Glutamatergic neuron (in vitro differentiated cells): Measurements from ENCODE around the gene NPHP4. TPM values are rescaled to one million over a fixed set of nuclear protein-coding genes. Genes with fewer than 3 reads are reported as not detected.

Experiments
- DNase-seq: peaks from one replicate; pipeline ENCODE4 v3.0.0; 2022
- H3K27ac Mint-ChIP-seq: one replicate; pipeline ENCODE4 v1.8.0; 2020; ENCODE audit warnings: mild to moderate bottlenecking, mixed read lengths, inconsistent platforms; ENCODE audit not compliant: unreplicated experiment
- H3K27me3 Mint-ChIP-seq: one replicate; pipeline ENCODE4 v1.8.0; 2020; ENCODE audit warnings: mild to moderate bottlenecking, moderate library complexity, mixed read lengths, inconsistent platforms; ENCODE audit not compliant: unreplicated experiment
- H3K36me3 Mint-ChIP-seq: one replicate; pipeline ENCODE4 v1.8.0; 2020; ENCODE audit warnings: mild to moderate bottlenecking, mixed read lengths, inconsistent platforms; ENCODE audit not compliant: unreplicated experiment
- H3K4me1 Mint-ChIP-seq: one replicate; pipeline ENCODE4 v1.8.0; 2020; ENCODE audit warnings: mild to moderate bottlenecking, low read depth, mixed read lengths, inconsistent platforms; ENCODE audit not compliant: unreplicated experiment
- H3K4me3 Mint-ChIP-seq: one replicate; pipeline ENCODE4 v1.8.0; 2020; ENCODE audit warnings: mild to moderate bottlenecking, mixed read lengths, inconsistent platforms; ENCODE audit not compliant: unreplicated experiment
- H3K9me3 Mint-ChIP-seq: one replicate; pipeline ENCODE4 v1.8.0; 2020; ENCODE audit warnings: mild to moderate bottlenecking, moderate library complexity, mixed read lengths, inconsistent platforms; ENCODE audit not compliant: unreplicated experiment
- total RNA-seq: library from RNA; stranded (reverse); fragmentation: NEBNext Ultra II Directional; extraction: Animal tissue kit (Norgen Biotek cat#: 25700); gene quantifications from one replicate; pipeline ENCODE4 v1.2.1, GENCODE V29; 2021; ENCODE audit not compliant: unreplicated experiment
- TF ChIP-seq, protein P1 (sequence below): fragments of 200-600 bp; sonication (generic); IDR thresholded peaks from one replicate; pipeline ENCODE4 v1.5.0; 2021; ENCODE audit not compliant: partially characterized antibody, unreplicated experiment

NPHP4 gene
- total RNA-seq, 1 donor from 2014 or later, result 28.4 TPM

GRCh38 chr1:6034750-6035096 is 42.5 kb upstream of the NPHP4 start:
- TF ChIP-seq, protein P1, sequence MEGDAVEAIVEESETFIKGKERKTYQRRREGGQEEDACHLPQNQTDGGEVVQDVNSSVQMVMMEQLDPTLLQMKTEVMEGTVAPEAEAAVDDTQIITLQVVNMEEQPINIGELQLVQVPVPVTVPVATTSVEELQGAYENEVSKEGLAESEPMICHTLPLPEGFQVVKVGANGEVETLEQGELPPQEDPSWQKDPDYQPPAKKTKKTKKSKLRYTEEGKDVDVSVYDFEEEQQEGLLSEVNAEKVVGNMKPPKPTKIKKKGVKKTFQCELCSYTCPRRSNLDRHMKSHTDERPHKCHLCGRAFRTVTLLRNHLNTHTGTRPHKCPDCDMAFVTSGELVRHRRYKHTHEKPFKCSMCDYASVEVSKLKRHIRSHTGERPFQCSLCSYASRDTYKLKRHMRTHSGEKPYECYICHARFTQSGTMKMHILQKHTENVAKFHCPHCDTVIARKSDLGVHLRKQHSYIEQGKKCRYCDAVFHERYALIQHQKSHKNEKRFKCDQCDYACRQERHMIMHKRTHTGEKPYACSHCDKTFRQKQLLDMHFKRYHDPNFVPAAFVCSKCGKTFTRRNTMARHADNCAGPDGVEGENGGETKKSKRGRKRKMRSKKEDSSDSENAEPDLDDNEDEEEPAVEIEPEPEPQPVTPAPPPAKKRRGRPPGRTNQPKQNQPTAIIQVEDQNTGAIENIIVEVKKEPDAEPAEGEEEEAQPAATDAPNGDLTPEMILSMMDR, result no peak
- Mint-ChIP-seq H3K27ac (no peak overlapping the region), H3K36me3 (no peaks in the 10 kb centered on the region), H3K4me1 (peaks cover 15% of the 10 kb centered on the region), H3K27me3 (peaks cover 12% of the 10 kb centered on the region), H3K9me3 (peaks cover 9% of the 10 kb centered on the region), H3K4me3 (no peak overlapping the region)
- DNase-seq, result no peak

DNA sequence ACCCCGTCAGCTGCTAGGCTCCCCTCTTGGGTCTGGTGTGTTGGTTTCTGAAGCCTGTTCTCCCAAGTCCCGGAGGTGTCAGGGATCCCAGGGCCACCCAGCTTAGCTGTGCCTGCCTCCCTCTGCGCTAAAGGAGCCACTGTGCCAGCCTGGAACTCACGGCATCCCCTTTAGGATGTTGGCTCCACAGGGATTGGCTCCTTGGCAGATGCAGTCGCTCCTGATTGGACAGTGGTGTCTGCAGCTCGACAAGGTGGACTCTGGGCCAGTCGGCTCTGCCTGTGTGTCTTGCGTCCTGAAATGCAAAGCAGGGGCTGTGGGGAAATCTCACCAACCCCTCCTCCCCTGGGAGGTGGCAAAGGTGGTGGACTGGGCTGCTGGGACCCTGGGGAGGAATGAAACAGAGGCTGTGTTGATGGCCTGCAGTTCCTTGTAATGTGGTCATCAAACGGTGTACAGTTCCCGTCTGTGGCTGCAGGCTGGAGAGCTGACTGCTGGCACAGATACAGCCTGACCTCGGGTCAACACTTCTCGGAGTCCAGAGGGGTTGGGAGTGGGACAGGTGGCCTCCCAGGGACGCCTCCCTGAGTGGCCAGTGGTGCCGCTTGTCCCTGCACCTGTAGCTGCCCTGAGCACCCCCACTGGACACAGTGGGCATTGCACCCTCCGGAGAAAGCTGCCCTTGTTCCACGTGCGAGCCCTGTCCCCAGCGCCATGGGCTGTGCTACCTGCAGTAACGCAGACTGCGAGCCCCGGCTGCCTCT is 41.9 kb upstream of the NPHP4 start:
- no peaks in the 10 kb centered on the region for H3K36me3 Mint-ChIP-seq

GRCh38 chr1:6033124-6033523 is 40.9 kb upstream of the NPHP4 start:
- H3K4me1 Mint-ChIP-seq, result peaks cover 12% of the 10 kb centered on the region

More for the DNA sequence above, 41.9 kb upstream of the NPHP4 start:
- H3K4me3 Mint-ChIP-seq, result no peak overlapping the region
- peaks cover 11% of the 10 kb centered on the region for H3K4me1 Mint-ChIP-seq
- H3K27ac Mint-ChIP-seq, result no peak overlapping the region
- DNase-seq, result peak; percentile 81
- peaks cover 9% of the 10 kb centered on the region for H3K9me3 Mint-ChIP-seq
- H3K27me3 Mint-ChIP-seq, result peaks cover 12% of the 10 kb centered on the region
- TF ChIP-seq, protein P1, result peak; percentile 88

GRCh38 chr1:6030547-6031261 is 38.5 kb upstream of the NPHP4 start:
- no peaks in the 10 kb centered on the region for H3K36me3 Mint-ChIP-seq
- peaks cover 8% of the 10 kb centered on the region for H3K4me1 Mint-ChIP-seq
- no peak overlapping the region for H3K4me3 Mint-ChIP-seq
- DNase-seq, result no peak
- H3K9me3 Mint-ChIP-seq, result peaks cover 9% of the 10 kb centered on the region
- no peak overlapping the region for H3K27ac Mint-ChIP-seq
- TF ChIP-seq, protein P1, result no peak
- peaks cover 4% of the 10 kb centered on the region for H3K27me3 Mint-ChIP-seq

More at GRCh38 chr1:6033124-6033523, 40.9 kb upstream of the NPHP4 start:
- H3K36me3 Mint-ChIP-seq, result no peaks in the 10 kb centered on the region
- H3K27me3 Mint-ChIP-seq, result peaks cover 11% of the 10 kb centered on the region
- H3K4me3 Mint-ChIP-seq, result peak overlapping the region; percentile 49
- TF ChIP-seq, protein P1, result no peak
- peaks cover 9% of the 10 kb centered on the region for H3K9me3 Mint-ChIP-seq
- H3K27ac Mint-ChIP-seq, result no peak overlapping the region
- no peak for DNase-seq

- Mint-ChIP-seq H3K4me1 (peaks cover 7% of the 10 kb centered on the region), H3K4me3 (no peak overlapping the region), H3K27ac (no peak overlapping the region), H3K27me3 (peaks cover 5% of the 10 kb centered on the region), H3K36me3 (no peaks in the 10 kb centered on the region), H3K9me3 (peaks cover 9% of the 10 kb centered on the region)
- TF ChIP-seq, protein P1, result no peak
- DNase-seq, result no peak
These were observed 37.9 kb upstream of the NPHP4 start for GRCh38 chr1:6030132-6030531.
